Transverse colon (tissue), 4 donors: ENCODE data around the gene NFKBIZ. TPM values are rescaled to one million over a fixed set of nuclear protein-coding genes. Genes with fewer than 3 reads are reported as not detected.

Source experiments
- DNase-seq: peaks from one replicate; pipeline ENCODE4 v3.0.0-alpha.2; 2019
- H3K27ac ChIP-seq, 4 donors: fragments of 200-600 bp; sonication (generic); 2 replicates each; pipeline ENCODE4 v1.5.1; 2016 to 2018; ENCODE audit warnings: inconsistent platforms in 4 of 4
- H3K27me3 ChIP-seq: fragments of 200-600 bp; sonication (generic); 2 replicates; pipeline ENCODE4 v1.5.1; 2017; ENCODE audit warnings: inconsistent platforms
- H3K36me3 ChIP-seq, 4 donors: fragments of 200-600 bp; sonication (generic); 2 replicates each; pipeline ENCODE4 v1.5.1; 2017 to 2019; ENCODE audit warnings: inconsistent platforms in 4 of 4
- H3K4me1 ChIP-seq, 4 donors: fragments of 200-600 bp; sonication (generic); 2 replicates each; pipeline ENCODE4 v1.5.1; 2017 to 2020; ENCODE audit warnings: inconsistent platforms in 4 of 4
- H3K4me3 ChIP-seq, 4 donors: fragments of 200-600 bp; sonication (generic); 1 replicate in 1 of 4; 2 replicates in 3 of 4; pipeline versions ENCODE4 v1.5.1 to v1.6.1; 2017 to 2019; ENCODE audit warnings: inconsistent platforms in 4 of 4
- H3K9me3 ChIP-seq, 2 donors: fragments of 200-600 bp; sonication (generic); 2 replicates each; pipeline ENCODE4 v1.5.1; 2017 to 2019; ENCODE audit warnings: inconsistent platforms in 2 of 2
- CTCF ChIP-seq, 5 experiments: fragments of 200-600 bp in 3 of 5; fragments of 450-650 bp in 2 of 5; sonication (generic) in 3 of 5; IDR thresholded peaks; 1 replicate in 2 of 5; 2 replicates in 3 of 5; pipeline ENCODE4 v1.5.1; 2016 to 2017; ENCODE audit warnings: antibody characterized with exemption in 5 of 5, inconsistent platforms in 3 of 5, mild to moderate bottlenecking in 2 of 5, moderate library complexity in 1 of 5
- EP300 ChIP-seq: sonication (generic); formaldehyde crosslinking; IDR thresholded peaks from one replicate; pipeline ENCODE4 v1.6.1; 2017; ENCODE audit warnings: antibody characterized with exemption, low read depth
- POLR2A ChIP-seq: fragments of 450-650 bp; IDR thresholded peaks from one replicate; pipeline ENCODE4 v1.6.1; 2016; ENCODE audit warnings: antibody characterized with exemption, mild to moderate bottlenecking, moderate library complexity
- POLR2AphosphoS5 ChIP-seq, 3 donors: sonication (generic); formaldehyde crosslinking; IDR thresholded peaks; one replicate each; pipeline ENCODE4 v1.6.1; 2016; ENCODE audit warnings: antibody characterized with exemption in 3 of 3
- WGBS, 2 donors: methylation state at CpG; one replicate each; pipeline ENCODE4 v1.1.5; 2018; ENCODE audit warnings: low coverage in 1 of 2; 5-methylcytosine and 5-hydroxymethylcytosine counted together
- in situ Hi-C, 4 donors: fragments of 200-750 bp; cut with MboI; loops; one replicate each; pipeline versions ENCODE4 v1.15.0 to v1.15.1; 2017; ENCODE audit warnings: low sequenced_read_pairs in 3 of 4, low pct_ligation_motif_present in 1 of 4, low pct_unique_long_range_greater_than_20kb in 1 of 4
- intact Hi-C: fragments of 100-400 bp; cut with DNase I; formaldehyde crosslinking; loops from one replicate; pipeline ENCODE4 v1.15.1; 2023; ENCODE audit warnings: low total_unique reads
- total RNA-seq, 4 donors: library from RNA; depleted of rRNA; stranded (reverse); fragments of >200 nt; gene quantifications; one replicate each; pipeline ENCODE4 v1.1.0, GENCODE V29; 2016

NFKBIZ gene
- total RNA-seq, 4 donors from 2014 or later: 92.4 to 333 (median 176) TPM

- no peaks in the 10 kb centered on the region for H3K27me3 ChIP-seq
- TF ChIP-seq CTCF (IDR thresholded peaks at IDR 0.05) (no peak), POLR2A (no peak), POLR2AphosphoS5 (IDR thresholded peaks at IDR 0.05) (peak in 1 of 3 donors; percentile 54), EP300 (no peak)
- peaks cover 0 to 41% (median 24%) of the 10 kb centered on the region in 4 donors for H3K4me1 ChIP-seq
- no peak overlapping the region for H3K4me3 ChIP-seq
- intact Hi-C loops (no loop called here), in situ Hi-C loops (no loop called here)
- DNase-seq: no peak
- H3K9me3 ChIP-seq: no peaks in the 10 kb centered on the region
- no peaks in the 10 kb centered on the region for H3K36me3 ChIP-seq
- peak overlapping the region; percentile 38 to 74 (median 64) for H3K27ac ChIP-seq
- 45 to 46% methylated on average over 3 of the region's 3 CpGs for WGBS, 2 donors
Measured at GRCh38 chr3:101836652-101837598, 12.4 kb upstream of the NFKBIZ start.

GRCh38 chr3:101838691-101839090 lies 10.6 kb upstream of the NFKBIZ start:
- Histone ChIP-seq H3K9me3 (no peaks in the 10 kb centered on the region), H3K4me1 (peaks cover 0 to 37% (median 21%) of the 10 kb centered on the region in 4 donors), H3K4me3 (no peak overlapping the region), H3K27me3 (no peaks in the 10 kb centered on the region), H3K27ac (no peak overlapping the region), H3K36me3 (no peaks in the 10 kb centered on the region)
- TF ChIP-seq POLR2A: no peak
- 73 to 84% methylated on average over 2 of the region's 2 CpGs for whole genome bisulfite sequencing, 2 donors
- in situ Hi-C loops (no loop called here), intact Hi-C loops (no loop called here)
- no peak for DNase-seq

- no peaks in the 10 kb centered on the region for H3K9me3 ChIP-seq
- H3K27ac ChIP-seq: no peak overlapping the region
- no peak for DNase-seq
- peaks cover 0 to 33% (median 21%) of the 10 kb centered on the region in 4 donors for H3K4me1 ChIP-seq
- no peak for TF ChIP-seq EP300
- no peak for TF ChIP-seq POLR2AphosphoS5 (IDR thresholded peaks at IDR 0.05)
- TF ChIP-seq POLR2A: no peak
- no peak for TF ChIP-seq CTCF (IDR thresholded peaks at IDR 0.05)
- no peaks in the 10 kb centered on the region for H3K36me3 ChIP-seq
- intact Hi-C loops (no loop called here), in situ Hi-C loops (no loop called here)
- no peaks in the 10 kb centered on the region for H3K27me3 ChIP-seq
- no peak overlapping the region for H3K4me3 ChIP-seq
Measured at GRCh38 chr3:101840066-101840465, 9.2 kb upstream of the NFKBIZ start.

- Histone ChIP-seq H3K27me3 (no peaks in the 10 kb centered on the region), H3K4me1 (peaks cover 5 to 31% (median 17%) of the 10 kb centered on the region in 4 donors), H3K4me3 (no peak overlapping the region), H3K9me3 (no peaks in the 10 kb centered on the region), H3K36me3 (no peaks in the 10 kb centered on the region), H3K27ac (no peak overlapping the region)
- intact Hi-C loops (no loop called here), in situ Hi-C loops (no loop called here)
- no peak for DNase-seq
- TF ChIP-seq CTCF (IDR thresholded peaks at IDR 0.05) (no peak), EP300 (no peak), POLR2AphosphoS5 (IDR thresholded peaks at IDR 0.05) (no peak), POLR2A (no peak)
- WGBS, 2 donors: 78 to 85% methylated on average over 2 of the region's 2 CpGs
Measured at GRCh38 chr3:101842245-101842934, 6.9 kb upstream of the NFKBIZ start.
